Coronary artery (tissue), 2 donors: ENCODE results near the gene LRIF1.

Experiments used
- DNase-seq: peaks from one replicate; pipeline ENCODE4 v3.0.0-alpha.2; 2017; ENCODE audit warnings: low spot score
- H3K27ac ChIP-seq, 2 donors: fragments of 200-600 bp; sonication (generic); one replicate each; pipeline ENCODE4 v1.5.1; 2016 to 2019
- H3K4me3 ChIP-seq: fragments of 200-600 bp; sonication (generic); 2 replicates; pipeline ENCODE4 v1.5.1; 2016; ENCODE audit warnings: mild to moderate bottlenecking, moderate library complexity
- CTCF ChIP-seq: fragments of 200-600 bp; sonication (generic); IDR thresholded peaks from one replicate; pipeline ENCODE4 v1.5.1; 2019; ENCODE audit warnings: antibody characterized with exemption

Gene LRIF1

DNA sequence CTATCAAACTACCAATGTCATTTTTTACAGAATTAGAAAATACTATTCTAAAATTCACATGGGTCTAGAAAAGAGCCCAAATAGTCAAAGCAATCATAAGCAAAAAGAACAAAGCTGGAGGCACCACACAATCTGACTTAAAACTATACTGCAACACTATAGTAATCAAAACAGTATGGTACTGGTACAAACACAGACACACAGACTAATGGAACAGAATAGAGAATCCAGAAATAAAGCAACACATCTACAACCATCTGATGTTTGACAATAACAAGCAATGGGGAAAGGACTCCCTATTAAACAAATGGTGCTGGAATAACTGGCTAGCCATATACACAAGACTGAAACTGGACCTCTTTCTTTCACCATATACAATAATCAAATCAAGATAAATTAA, 50.9 kb downstream of the LRIF1 start:
- Histone ChIP-seq H3K27ac (no peak overlapping the region), H3K4me3 (no peak overlapping the region)
- no peak for DNase-seq
- no peak for TF ChIP-seq CTCF

DNA sequence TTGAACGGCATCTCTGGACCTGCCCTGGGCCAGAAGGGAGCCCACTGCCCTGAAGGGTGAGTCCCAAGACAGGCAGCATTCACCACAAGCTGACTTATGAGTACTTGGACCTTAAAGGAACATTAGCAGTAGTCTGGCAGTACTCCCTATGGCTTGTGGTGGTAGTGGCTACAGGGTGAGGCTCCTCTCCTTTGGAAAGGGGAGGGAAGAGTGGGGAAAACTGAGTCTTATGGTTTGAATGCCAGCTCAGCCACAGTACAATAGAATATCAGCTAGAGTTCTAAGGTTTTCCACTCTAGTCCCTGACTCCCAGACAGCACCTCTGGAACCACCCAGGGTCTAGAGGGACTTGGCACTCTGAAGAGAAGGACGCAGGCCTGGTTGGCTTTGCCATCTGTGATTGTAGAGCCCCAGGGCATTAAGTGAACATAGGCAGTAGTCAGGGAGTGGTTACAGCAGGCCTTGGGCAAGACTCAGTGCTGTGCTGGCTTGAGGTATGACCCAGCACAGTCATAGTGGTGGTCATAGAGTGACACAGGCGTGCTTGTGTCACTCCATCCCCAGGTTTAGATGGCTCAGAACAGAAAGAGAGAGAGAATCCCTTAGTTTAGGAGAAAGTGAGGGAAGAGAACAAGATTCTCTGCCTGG, 59.7 kb downstream of the LRIF1 start:
- Histone ChIP-seq H3K4me3 (no peak overlapping the region), H3K27ac (no peak overlapping the region)
- no peak for TF ChIP-seq CTCF
- DNase-seq, result no peak

GRCh38 chr1:110902820-110903463, 60.8 kb downstream of the LRIF1 start:
- no peak overlapping the region for H3K4me3 ChIP-seq
- H3K27ac ChIP-seq, result no peak overlapping the region
- no peak for TF ChIP-seq CTCF
- DNase-seq, result no peak

GRCh38 chr1:110899458-110899843, 64.3 kb downstream of the LRIF1 start:
- no peak overlapping the region for H3K27ac ChIP-seq
- TF ChIP-seq CTCF, result no peak
- no peak overlapping the region for H3K4me3 ChIP-seq
- no peak for DNase-seq

- no peak overlapping the region for H3K27ac ChIP-seq
- DNase-seq, result no peak
- no peak for TF ChIP-seq CTCF
Measured at GRCh38 chr1:110898734-110899457, 64.8 kb downstream of the LRIF1 start.

GRCh38 chr1:110897681-110898080, 66.0 kb downstream of the LRIF1 start:
- no peak overlapping the region for H3K4me3 ChIP-seq
- no peak overlapping the region for H3K27ac ChIP-seq
- DNase-seq, result no peak
- no peak for TF ChIP-seq CTCF

More at GRCh38 chr1:110898734-110899457, 64.8 kb downstream of the LRIF1 start:
- H3K4me3 ChIP-seq, result no peak overlapping the region
